HepG2 (cell line): ENCODE results near the gene ZBTB46. TPM values are rescaled to one million over a fixed set of nuclear protein-coding genes. Genes with fewer than 3 reads are reported as not detected.
A peak's percentile ranks its signal among the peaks of the same experiment; 100 is the strongest.

Experiments
- ATF1 ChIP-seq: IDR thresholded peaks from 2 replicates; pipeline ENCODE4 v1.6.1; 2016; ENCODE audit warnings: mild to moderate bottlenecking, control low read depth
- CREB1 ChIP-seq, 2 experiments: fragments of 450-650 bp in 1 of 2; IDR thresholded peaks; 2 replicates each; pipeline ENCODE4 v1.6.1; 2016 to 2017; ENCODE audit warnings: control low read depth in 1 of 2, mild to moderate bottlenecking in 1 of 2, missing compliant biosample characterization in 1 of 2, missing genetic modification characterization in 1 of 2
- HMG20A ChIP-seq: IDR thresholded peaks from 2 replicates; pipeline ENCODE4 v1.6.1; 2016; ENCODE audit warnings: borderline replicate concordance
- KLF13 ChIP-seq: sonication (generic); formaldehyde crosslinking; IDR thresholded peaks from 2 replicates; pipeline ENCODE4 v1.4.0; 2020; ENCODE audit warnings: mild to moderate bottlenecking, missing genetic modification reagents
- LCORL ChIP-seq, 2 experiments: fragments of 450-650 bp in 1 of 2; sonication (generic) in 1 of 2; formaldehyde crosslinking in 1 of 2; IDR thresholded peaks; 2 replicates each; pipeline versions ENCODE4 v1.5.0 to v1.6.1; 2017 to 2020; ENCODE audit warnings: antibody characterized with exemption in 1 of 2, missing genetic modification reagents in 1 of 2
- MLLT10 ChIP-seq: sonication (generic); formaldehyde crosslinking; IDR thresholded peaks from 2 replicates; pipeline ENCODE4 v1.4.0; 2020; ENCODE audit warnings: missing genetic modification reagents
- RFXAP ChIP-seq: sonication (generic); formaldehyde crosslinking; IDR thresholded peaks from 2 replicates; pipeline ENCODE4 v1.4.0; 2020; ENCODE audit warnings: missing genetic modification reagents, borderline replicate concordance
- SRSF4 ChIP-seq: fragments of 200-400 bp; formaldehyde crosslinking; IDR thresholded peaks from one replicate; pipeline ENCODE4 v1.6.1; 2018; ENCODE audit warnings: mild to moderate bottlenecking, low read depth, low read length, moderate library complexity; ENCODE audit not compliant: poor library complexity, severe bottlenecking
- TBX3 ChIP-seq: fragments of 450-650 bp; IDR thresholded peaks from 2 replicates; pipeline ENCODE4 v1.6.1; 2017; ENCODE audit warnings: antibody characterized with exemption, mild to moderate bottlenecking, inconsistent platforms, borderline replicate concordance
- TOPORS ChIP-seq: sonication (generic); formaldehyde crosslinking; IDR thresholded peaks from 2 replicates; pipeline ENCODE4 v1.8.0; 2023; ENCODE audit warnings: mild to moderate bottlenecking, missing genetic modification reagents
- TSC22D2 ChIP-seq: sonication (generic); formaldehyde crosslinking; IDR thresholded peaks from 2 replicates; pipeline ENCODE4 v1.5.1; 2020; ENCODE audit warnings: missing genetic modification reagents, mild to moderate bottlenecking, borderline replicate concordance
- ZEB1 ChIP-seq: IDR thresholded peaks from 2 replicates; pipeline ENCODE4 v1.6.1; 2012; ENCODE audit warnings: mild to moderate bottlenecking, low read depth, inconsistent platforms; ENCODE audit not compliant: insufficient replicate concordance
- ZFP36L1 ChIP-seq: sonication (generic); formaldehyde crosslinking; IDR thresholded peaks from 2 replicates; pipeline ENCODE4 v1.8.0; 2022; ENCODE audit warnings: mild to moderate bottlenecking, missing genetic modification reagents, moderate library complexity
- ZNF432 ChIP-seq: sonication (generic); formaldehyde crosslinking; IDR thresholded peaks from 2 replicates; pipeline ENCODE4 v1.5.0; 2020; ENCODE audit warnings: missing genetic modification reagents, mild to moderate bottlenecking, borderline replicate concordance
- ZNF605 ChIP-seq: sonication (generic); formaldehyde crosslinking; IDR thresholded peaks from 2 replicates; pipeline ENCODE4 v1.8.0; 2022; ENCODE audit warnings: mild to moderate bottlenecking, missing genetic modification reagents
- ZNF770 ChIP-seq: sonication (generic); formaldehyde crosslinking; IDR thresholded peaks from 2 replicates; pipeline ENCODE4 v1.5.0; 2020; ENCODE audit warnings: mild to moderate bottlenecking, missing genetic modification reagents
- ZNF883 ChIP-seq: sonication (generic); formaldehyde crosslinking; IDR thresholded peaks from 2 replicates; pipeline ENCODE4 v1.5.1; 2020; ENCODE audit warnings: mild to moderate bottlenecking, missing genetic modification reagents; ENCODE audit errors: not compliant biosample characterization
- polyA plus RNA-seq, 8 experiments: library from polyadenylated mRNA; depleted of rRNA in 3 of 8; stranded (reverse) in 7 of 8; unstranded in 1 of 8; fragments of >200 nt; fragmentation: Illumina TruSeq in 4 of 8; extraction: Trizol in 4 of 8; gene quantifications; 2 replicates each; pipeline versions ENCODE4 v1.2.1 to v1.2.3, GENCODE V29; 2011 to 2016; ENCODE audit warnings: low read depth in 4 of 8, missing spikeins in 1 of 8, mixed read lengths in 1 of 8; ENCODE audit not compliant: insufficient read depth in 1 of 8
- total RNA-seq, 5 experiments: library from RNA; depleted of rRNA; stranded (reverse); fragments of >200 nt; fragmentation: Illumina TruSeq; extraction: Trizol; gene quantifications; 2 replicates each; pipeline ENCODE4 v1.2.3, GENCODE V29; 2016; ENCODE audit warnings: low read depth in 1 of 5
- TF ChIP-seq, protein P1 (sequence below): sonication (generic); formaldehyde crosslinking; IDR thresholded peaks from 2 replicates; pipeline ENCODE4 v1.4.0; 2020; ENCODE audit warnings: missing genetic modification reagents, low read depth, mild to moderate bottlenecking, borderline replicate concordance
- TF ChIP-seq, protein P2 (sequence below), 2 experiments: sonication (generic) in 1 of 2; formaldehyde crosslinking in 1 of 2; IDR thresholded peaks; 2 replicates each; pipeline versions ENCODE4 v1.4.0 to v1.6.1; 2016 to 2020; ENCODE audit warnings: borderline replicate concordance in 1 of 2, low read depth in 1 of 2, mild to moderate bottlenecking in 1 of 2, missing genetic modification reagents in 1 of 2

Gene ZBTB46
- total and polyA plus RNA-seq, 2 of the 13 experiments (the other 11 are each of a cell fraction or from before 2014, with no cell fraction given), result 1.6 to 13.5 TPM

GRCh38 chr20:63863798-63864544 lies 32.9 kb upstream of the ZBTB46 start (continued):
- TF ChIP-seq, protein P1, sequence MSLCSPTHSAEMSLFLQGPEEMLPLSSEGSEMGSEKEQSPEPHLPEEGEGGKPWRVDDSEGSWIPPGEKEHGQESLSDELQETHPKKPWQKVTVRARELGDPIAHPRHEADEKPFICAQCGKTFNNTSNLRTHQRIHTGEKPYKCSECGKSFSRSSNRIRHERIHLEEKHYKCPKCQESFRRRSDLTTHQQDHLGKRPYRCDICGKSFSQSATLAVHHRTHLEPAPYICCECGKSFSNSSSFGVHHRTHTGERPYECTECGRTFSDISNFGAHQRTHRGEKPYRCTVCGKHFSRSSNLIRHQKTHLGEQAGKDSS, result peak; percentile 90
- TF ChIP-seq ZNF432 (CRISPR knock-in tag), result no peak
- TF ChIP-seq TSC22D2 (CRISPR knock-in tag), result peak; percentile 8; the same call in 1 of the 2 replicates
- no peak for TF ChIP-seq KLF13
- TF ChIP-seq HMG20A, result no peak; the same call in 1 of the 2 replicates
- no peak for TF ChIP-seq ATF1
- 0 out of 2 replicates have a peak, but pooled peaks have one; percentile 60 for TF ChIP-seq RFXAP (CRISPR knock-in tag)
- TF ChIP-seq ZNF605 (CRISPR knock-in tag), result no peak; the same call in 1 of the 2 replicates
- TF ChIP-seq TOPORS (CRISPR knock-in tag), result no peak
- TF ChIP-seq ZNF770 (CRISPR knock-in tag), result no peak; the same call in 1 of the 2 replicates
- no peak for TF ChIP-seq SRSF4
- TF ChIP-seq ZNF883 (CRISPR knock-in tag), result no peak
- peak; percentile 80; the same call in 1 of the 2 replicates for TF ChIP-seq ZFP36L1 (CRISPR knock-in tag)
- TF ChIP-seq CREB1 (IDR thresholded peaks at IDR 0.05), result peak; percentile 36; the same call in 1 of the 2 replicates
- no peak for TF ChIP-seq CREB1 (CRISPR knock-in tag; IDR thresholded peaks at IDR 0.05)
- no peak for TF ChIP-seq MLLT10 (CRISPR knock-in tag)
- TF ChIP-seq, protein P2, sequence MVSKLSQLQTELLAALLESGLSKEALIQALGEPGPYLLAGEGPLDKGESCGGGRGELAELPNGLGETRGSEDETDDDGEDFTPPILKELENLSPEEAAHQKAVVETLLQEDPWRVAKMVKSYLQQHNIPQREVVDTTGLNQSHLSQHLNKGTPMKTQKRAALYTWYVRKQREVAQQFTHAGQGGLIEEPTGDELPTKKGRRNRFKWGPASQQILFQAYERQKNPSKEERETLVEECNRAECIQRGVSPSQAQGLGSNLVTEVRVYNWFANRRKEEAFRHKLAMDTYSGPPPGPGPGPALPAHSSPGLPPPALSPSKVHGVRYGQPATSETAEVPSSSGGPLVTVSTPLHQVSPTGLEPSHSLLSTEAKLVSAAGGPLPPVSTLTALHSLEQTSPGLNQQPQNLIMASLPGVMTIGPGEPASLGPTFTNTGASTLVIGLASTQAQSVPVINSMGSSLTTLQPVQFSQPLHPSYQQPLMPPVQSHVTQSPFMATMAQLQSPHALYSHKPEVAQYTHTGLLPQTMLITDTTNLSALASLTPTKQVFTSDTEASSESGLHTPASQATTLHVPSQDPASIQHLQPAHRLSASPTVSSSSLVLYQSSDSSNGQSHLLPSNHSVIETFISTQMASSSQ (IDR thresholded peaks at IDR 0.05; ENCODE audit: low read depth), result no peak
- TF ChIP-seq, protein P2 (CRISPR knock-in tag; IDR thresholded peaks at IDR 0.05; ENCODE audit: borderline replicate concordance), result 0 out of 2 replicates have a peak, but pooled peaks have one; percentile 38
- no peak for TF ChIP-seq ZEB1
- TF ChIP-seq TBX3, result no peak; the same call in 1 of the 2 replicates
- peak; percentile 44; the same call in 1 of the 2 replicates for TF ChIP-seq LCORL (IDR thresholded peaks at IDR 0.05)
- TF ChIP-seq LCORL (CRISPR knock-in tag; IDR thresholded peaks at IDR 0.05), result peak; percentile 92
